22Rv1 (cell line): Measurements from ENCODE around the gene ZMYM2.
A peak's percentile ranks its signal among the peaks of the same experiment; 100 is the strongest.

Experiments used
- CTCF ChIP-seq: fragments of 450-650 bp; IDR thresholded peaks from 2 replicates; pipeline ENCODE4 v1.5.1; 2017; ENCODE audit warnings: mild to moderate bottlenecking
- ZFX ChIP-seq: fragments of 450-650 bp; IDR thresholded peaks from 2 replicates; pipeline ENCODE4 v1.6.1; 2017; ENCODE audit warnings: antibody characterized with exemption, borderline replicate concordance

GRCh38 chr13:20127562-20128458 lies 169.3 kb downstream of the ZMYM2 start:
- TF ChIP-seq CTCF (peak; percentile 65), ZFX (no peak)
